Eye (tissue), 1 donor: Measurements from ENCODE around the gene GDAP2.

Experiments
- DNase-seq: peaks from one replicate; pipeline ENCODE4 v3.0.0-alpha.2; 2015

The GDAP2 gene

GRCh38 chr1:117838911-117839310 is 90.5 kb downstream of the GDAP2 start:
- no peak for DNase-seq

- DNase-seq: no peak
Observed at GRCh38 chr1:117836069-117836468, 93.4 kb downstream of the GDAP2 start.

- DNase-seq: no peak
Observed at GRCh38 chr1:117834416-117834815, 95.0 kb downstream of the GDAP2 start.

- DNase-seq: no peak
Observed at GRCh38 chr1:117832453-117832852, 97.0 kb downstream of the GDAP2 start.

GRCh38 chr1:117830222-117830621 is 99.2 kb downstream of the GDAP2 start:
- no peak for DNase-seq

GRCh38 chr1:117828201-117828600 is 101.2 kb downstream of the GDAP2 start:
- peak; percentile 20 for DNase-seq

GRCh38 chr1:117826540-117827078 is 102.8 kb downstream of the GDAP2 start:
- DNase-seq: no peak

- DNase-seq: no peak
Observed at GRCh38 chr1:117826119-117826518, 103.3 kb downstream of the GDAP2 start.

- DNase-seq: no peak
Observed at GRCh38 chr1:117825414-117825813, 104.0 kb downstream of the GDAP2 start.

- DNase-seq: no peak
Observed at GRCh38 chr1:117824616-117825015, 104.8 kb downstream of the GDAP2 start.

GRCh38 chr1:117821774-117822482 is 107.5 kb downstream of the GDAP2 start:
- DNase-seq: peak; percentile 23

- DNase-seq: no peak
Observed at GRCh38 chr1:117821382-117821755, 108.1 kb downstream of the GDAP2 start.

GRCh38 chr1:117820694-117821381 is 108.6 kb downstream of the GDAP2 start:
- DNase-seq: no peak

GRCh38 chr1:117820096-117820495 is 109.3 kb downstream of the GDAP2 start:
- no peak for DNase-seq

GRCh38 chr1:117819301-117819700 is 110.1 kb downstream of the GDAP2 start:
- no peak for DNase-seq

- no peak for DNase-seq
Observed at GRCh38 chr1:117818456-117818855, 111.0 kb downstream of the GDAP2 start.

GRCh38 chr1:117817629-117818028 is 111.8 kb downstream of the GDAP2 start:
- DNase-seq: no peak

GRCh38 chr1:117815926-117816325 is 113.5 kb downstream of the GDAP2 start:
- DNase-seq: no peak

GRCh38 chr1:117814856-117815797 is 114.3 kb downstream of the GDAP2 start:
- DNase-seq: no peak
